OCI-LY1 (cell line): Measurements from ENCODE around the gene TP73.

Experiments
- H2AFZ ChIP-seq: fragments of 200-600 bp; sonication (generic), shearing (Covaris generic); 2 replicates; pipeline ENCODE4 v1.6.0; 2014; ENCODE audit warnings: antibody characterized with exemption, mild to moderate bottlenecking, low read length
- H3F3A ChIP-seq: fragments of 200-600 bp; sonication (generic), shearing (Covaris generic); 2 replicates; pipeline ENCODE4 v1.6.0; 2014; ENCODE audit warnings: mild to moderate bottlenecking, antibody characterized with exemption, low read length, moderate library complexity; ENCODE audit not compliant: insufficient read depth
- H3K27ac ChIP-seq: fragments of 200-600 bp; sonication (generic); 2 replicates; pipeline ENCODE4 v1.5.1; 2014; ENCODE audit warnings: low read length, mixed run types, mild to moderate bottlenecking, low read depth; ENCODE audit not compliant: poor library complexity, severe bottlenecking
- H3K27me3 ChIP-seq: fragments of 200-600 bp; sonication (generic); 2 replicates; pipeline ENCODE4 v1.6.0; 2014; ENCODE audit warnings: antibody characterized with exemption, mild to moderate bottlenecking, low read length, moderate library complexity; ENCODE audit not compliant: insufficient read depth
- H3K36me3 ChIP-seq: fragments of 200-600 bp; sonication (generic); 2 replicates; pipeline ENCODE4 v1.6.1; 2014; ENCODE audit warnings: mild to moderate bottlenecking, antibody characterized with exemption, low read length, moderate library complexity, mixed read lengths; ENCODE audit not compliant: insufficient read depth
- H3K4me1 ChIP-seq: fragments of 200-600 bp; sonication (generic); 2 replicates; pipeline ENCODE4 v1.5.1; 2014; ENCODE audit warnings: mild to moderate bottlenecking, low read length, moderate library complexity; ENCODE audit not compliant: insufficient read depth, severe bottlenecking
- H3K4me2 ChIP-seq: fragments of 200-600 bp; sonication (generic), shearing (Covaris generic); 2 replicates; pipeline ENCODE4 v1.6.1; 2014; ENCODE audit warnings: low read length
- H3K4me3 ChIP-seq: fragments of 200-600 bp; sonication (generic); 2 replicates; pipeline ENCODE4 v1.5.1; 2014; ENCODE audit warnings: low read length, low read depth, mild to moderate bottlenecking, mixed read lengths; ENCODE audit not compliant: poor library complexity, severe bottlenecking
- H3K79me2 ChIP-seq: fragments of 200-600 bp; shearing (Covaris generic); 2 replicates; pipeline ENCODE4 v1.6.1; 2016; ENCODE audit warnings: mixed run types, low read length, mixed read lengths; ENCODE audit not compliant: insufficient read depth
- H3K9ac ChIP-seq: fragments of 200-600 bp; sonication (generic), shearing (Covaris generic); 2 replicates; pipeline ENCODE4 v1.6.1; 2014; ENCODE audit warnings: mild to moderate bottlenecking, low read length, mixed read lengths
- H3K9me2 ChIP-seq: fragments of 200-600 bp; sonication (generic), shearing (Covaris generic); 2 replicates; pipeline ENCODE4 v1.6.1; 2014; ENCODE audit warnings: low read depth, mild to moderate bottlenecking, low read length, mixed read lengths
- H3K9me3 ChIP-seq: fragments of 200-600 bp; shearing (Covaris generic); 2 replicates; pipeline ENCODE4 v1.6.1; 2014; ENCODE audit warnings: low read length, mixed read lengths
- H4K20me1 ChIP-seq: fragments of 200-600 bp; sonication (generic), shearing (Covaris generic); 2 replicates; pipeline ENCODE4 v1.6.0; 2016; ENCODE audit warnings: mild to moderate bottlenecking, low read length; ENCODE audit not compliant: insufficient read depth
- EZH2 ChIP-seq: fragments of 200-600 bp; sonication (generic), shearing (Covaris generic); IDR thresholded peaks from 2 replicates; pipeline ENCODE4 v1.8.0; 2017; ENCODE audit warnings: borderline replicate concordance, mixed run types, mild to moderate bottlenecking, antibody characterized with exemption, low read length, moderate library complexity, mixed read lengths
- TF ChIP-seq, protein P1 (sequence below): fragments of 200-600 bp; sonication (generic), shearing (Covaris generic); IDR thresholded peaks from 2 replicates; pipeline ENCODE4 v1.5.1; 2017; ENCODE audit warnings: mild to moderate bottlenecking, antibody characterized with exemption, low read length, moderate library complexity, mixed read lengths

TP73 gene

DNA sequence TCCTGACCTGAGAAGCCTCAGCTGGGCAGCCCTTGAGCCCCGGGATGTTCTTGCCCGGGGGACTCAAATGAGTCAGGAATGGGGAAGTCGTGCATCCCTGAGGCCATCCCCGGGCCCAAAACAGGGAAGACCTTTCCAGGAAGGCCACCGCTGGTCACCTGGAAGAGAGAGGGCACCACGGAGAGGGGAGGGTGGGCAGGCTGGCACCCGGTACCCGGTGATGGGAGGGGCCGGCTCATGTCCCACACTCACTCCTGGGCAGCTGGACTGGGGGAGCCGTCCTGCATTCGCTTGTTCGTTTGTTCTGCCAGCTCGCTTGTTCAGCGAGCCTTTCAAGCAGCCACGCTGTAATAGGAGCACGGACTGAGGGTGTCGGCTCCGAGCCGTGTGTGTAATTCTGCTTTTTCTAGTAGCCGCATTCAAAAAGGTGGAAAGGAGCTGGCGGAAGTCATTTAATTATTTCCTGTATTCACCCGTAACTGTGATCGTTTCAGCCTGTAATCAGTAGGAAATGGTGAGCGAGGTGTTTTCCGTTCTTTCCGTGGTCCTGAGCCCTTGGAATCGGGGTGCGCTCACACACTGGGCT lies 51.6 kb downstream of the TP73 start:
- TF ChIP-seq, protein P1, sequence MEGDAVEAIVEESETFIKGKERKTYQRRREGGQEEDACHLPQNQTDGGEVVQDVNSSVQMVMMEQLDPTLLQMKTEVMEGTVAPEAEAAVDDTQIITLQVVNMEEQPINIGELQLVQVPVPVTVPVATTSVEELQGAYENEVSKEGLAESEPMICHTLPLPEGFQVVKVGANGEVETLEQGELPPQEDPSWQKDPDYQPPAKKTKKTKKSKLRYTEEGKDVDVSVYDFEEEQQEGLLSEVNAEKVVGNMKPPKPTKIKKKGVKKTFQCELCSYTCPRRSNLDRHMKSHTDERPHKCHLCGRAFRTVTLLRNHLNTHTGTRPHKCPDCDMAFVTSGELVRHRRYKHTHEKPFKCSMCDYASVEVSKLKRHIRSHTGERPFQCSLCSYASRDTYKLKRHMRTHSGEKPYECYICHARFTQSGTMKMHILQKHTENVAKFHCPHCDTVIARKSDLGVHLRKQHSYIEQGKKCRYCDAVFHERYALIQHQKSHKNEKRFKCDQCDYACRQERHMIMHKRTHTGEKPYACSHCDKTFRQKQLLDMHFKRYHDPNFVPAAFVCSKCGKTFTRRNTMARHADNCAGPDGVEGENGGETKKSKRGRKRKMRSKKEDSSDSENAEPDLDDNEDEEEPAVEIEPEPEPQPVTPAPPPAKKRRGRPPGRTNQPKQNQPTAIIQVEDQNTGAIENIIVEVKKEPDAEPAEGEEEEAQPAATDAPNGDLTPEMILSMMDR: no peak
- TF ChIP-seq EZH2: no peak
- Histone ChIP-seq H2AFZ (no peak overlapping the region), H3K9me2 (no peaks in the 10 kb centered on the region), H3F3A (no peaks in the 10 kb centered on the region), H3K4me2 (no peak overlapping the region), H3K27me3 (peaks cover 15% of the 10 kb centered on the region), H3K27ac (no peak overlapping the region), H3K9me3 (no peaks in the 10 kb centered on the region), H3K79me2 (no peaks in the 10 kb centered on the region), H3K4me3 (no peak overlapping the region), H3K4me1 (no peaks in the 10 kb centered on the region), H3K9ac (no peak overlapping the region), H3K36me3 (no peaks in the 10 kb centered on the region), H4K20me1 (no peaks in the 10 kb centered on the region)

DNA sequence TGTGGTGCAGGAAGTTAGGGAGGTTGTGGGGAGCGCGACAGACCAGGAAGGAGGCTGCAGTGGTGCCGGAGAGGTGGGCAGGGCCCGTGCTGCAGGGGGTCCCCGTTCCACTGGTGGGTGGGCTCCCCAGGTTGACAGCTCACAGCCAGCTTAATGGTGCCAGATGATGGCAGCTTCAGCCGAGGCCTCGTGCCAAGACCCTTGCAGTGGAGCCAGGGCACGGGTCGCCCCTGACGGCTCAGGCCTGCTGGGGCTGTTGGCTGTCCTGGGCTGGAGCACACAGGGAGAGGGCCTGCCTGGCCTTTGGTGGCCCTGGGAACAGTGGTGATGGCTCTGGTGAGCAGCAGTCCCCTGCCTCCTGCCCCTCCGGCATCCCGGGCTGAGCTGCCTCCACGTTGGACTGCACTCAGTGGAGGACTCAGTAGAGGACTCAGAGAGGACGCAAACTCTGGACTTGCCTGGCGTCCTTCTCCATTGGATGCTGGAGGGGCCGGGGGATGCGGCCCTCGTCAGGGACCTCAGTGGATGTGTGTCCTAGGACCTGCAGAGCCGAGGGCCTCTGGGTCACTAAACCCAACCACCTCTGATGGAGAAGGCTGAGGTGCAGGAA lies 53.1 kb downstream of the TP73 start:
- TF ChIP-seq, protein P1: no peak
- TF ChIP-seq EZH2: no peak
- no peaks in the 10 kb centered on the region for H3K9me2 ChIP-seq
- H4K20me1 ChIP-seq: no peaks in the 10 kb centered on the region
- no peak overlapping the region for H3K4me3 ChIP-seq
- no peaks in the 10 kb centered on the region for H3K79me2 ChIP-seq
- H3K27me3 ChIP-seq: peaks cover 15% of the 10 kb centered on the region
- no peaks in the 10 kb centered on the region for H3K9me3 ChIP-seq
- H3K36me3 ChIP-seq: no peaks in the 10 kb centered on the region
- no peak overlapping the region for H3K27ac ChIP-seq
- no peaks in the 10 kb centered on the region for H3K4me1 ChIP-seq
- H3K4me2 ChIP-seq: no peak overlapping the region
- no peak overlapping the region for H3K9ac ChIP-seq
- no peak overlapping the region for H2AFZ ChIP-seq
- no peaks in the 10 kb centered on the region for H3F3A ChIP-seq

DNA sequence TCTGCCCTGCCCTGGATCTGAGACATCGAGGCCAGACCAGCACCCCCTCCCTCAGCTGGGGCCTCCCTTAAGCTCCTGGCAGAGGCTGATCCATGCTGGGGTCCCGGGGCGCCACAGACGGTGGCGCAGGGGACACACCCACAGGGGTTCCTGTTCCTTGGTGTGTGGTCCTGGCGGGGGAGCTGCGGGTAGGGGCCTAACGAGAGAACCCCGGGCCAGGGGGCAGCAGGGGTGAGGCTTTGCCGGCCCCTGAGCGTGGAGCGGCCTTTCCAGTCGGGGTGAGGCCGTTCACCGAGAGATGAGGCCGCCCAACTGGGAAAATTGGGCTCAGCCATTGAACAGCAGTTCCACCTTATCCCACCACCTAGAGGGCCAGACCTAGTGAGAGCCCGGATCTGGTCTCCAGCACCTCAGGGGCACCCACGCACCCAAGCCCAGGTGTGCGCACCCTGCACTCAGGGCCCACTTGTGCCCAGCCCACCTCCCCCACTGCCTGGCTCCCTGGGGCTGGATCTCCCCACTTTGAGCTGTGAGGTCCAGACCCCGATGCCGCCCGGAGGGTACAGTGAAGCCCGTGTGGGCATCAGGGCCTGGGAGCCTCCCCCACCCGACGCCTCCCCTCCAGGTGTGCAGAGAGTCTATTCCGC lies 54.5 kb downstream of the TP73 start:
- Histone ChIP-seq H3K4me3 (no peak overlapping the region), H3K9ac (no peak overlapping the region), H3K36me3 (no peaks in the 10 kb centered on the region), H2AFZ (no peak overlapping the region), H3K9me2 (no peaks in the 10 kb centered on the region), H3K4me1 (no peaks in the 10 kb centered on the region), H4K20me1 (no peaks in the 10 kb centered on the region), H3K9me3 (no peaks in the 10 kb centered on the region), H3K79me2 (no peaks in the 10 kb centered on the region), H3K27me3 (peaks cover 9% of the 10 kb centered on the region), H3F3A (no peaks in the 10 kb centered on the region), H3K4me2 (no peak overlapping the region), H3K27ac (no peak overlapping the region)
- TF ChIP-seq, protein P1: no peak
- TF ChIP-seq EZH2: no peak
